BJ (cell line): ENCODE measurements around the gene CCKAR. TPM values are rescaled to one million over a fixed set of nuclear protein-coding genes. Genes with fewer than 3 reads are reported as not detected.

Experiments
- CTCF ChIA-PET: fragments of 350-600 bp; formaldehyde crosslinking; extraction: SDS; loops from one replicate; lab custom pipeline; 2021; ENCODE audit warnings: antibody characterized with exemption, inconsistent platforms; lab: Yijun Ruan, JAX
- POLR2A ChIA-PET: fragments of 300-600 bp; sonication (Branson Sonifier 250); formaldehyde crosslinking; extraction: SDS; loops from one replicate; lab custom pipeline; 2021; ENCODE audit warnings: antibody characterized with exemption; lab: Charles Lee
- DNase-seq: peaks from one replicate; pipeline ENCODE4 v3.0.0-alpha.2; 2011; ENCODE audit warnings: low read depth
- H3K27me3 ChIP-seq: 2 replicates; pipeline ENCODE4 v1.6.0; 2011; ENCODE audit warnings: low read length; ENCODE audit not compliant: control insufficient read depth, insufficient read depth
- H3K36me3 ChIP-seq: 2 replicates; pipeline ENCODE4 v1.5.1; 2011; ENCODE audit warnings: low read length; ENCODE audit not compliant: control insufficient read depth, insufficient read depth
- H3K4me3 ChIP-seq: 2 replicates; pipeline ENCODE4 v1.5.1; 2011; ENCODE audit warnings: low read depth, mild to moderate bottlenecking, control low read depth, low read length
- polyA plus RNA-seq: library from polyadenylated mRNA; depleted of rRNA; stranded (reverse); fragments of >200 nt; gene quantifications from 2 replicates; pipeline ENCODE4 v1.2.3, GENCODE V29; 2011
- TF ChIP-seq, protein P1 (sequence below): IDR thresholded peaks from 2 replicates; pipeline ENCODE4 v1.5.1; 2011; ENCODE audit warnings: low read depth, mild to moderate bottlenecking, control low read depth, inconsistent platforms, low read length, moderate library complexity; ENCODE audit not compliant: insufficient read depth

CCKAR gene
- polyA plus RNA-seq, 1 experiment, result 0.12 TPM

DNA sequence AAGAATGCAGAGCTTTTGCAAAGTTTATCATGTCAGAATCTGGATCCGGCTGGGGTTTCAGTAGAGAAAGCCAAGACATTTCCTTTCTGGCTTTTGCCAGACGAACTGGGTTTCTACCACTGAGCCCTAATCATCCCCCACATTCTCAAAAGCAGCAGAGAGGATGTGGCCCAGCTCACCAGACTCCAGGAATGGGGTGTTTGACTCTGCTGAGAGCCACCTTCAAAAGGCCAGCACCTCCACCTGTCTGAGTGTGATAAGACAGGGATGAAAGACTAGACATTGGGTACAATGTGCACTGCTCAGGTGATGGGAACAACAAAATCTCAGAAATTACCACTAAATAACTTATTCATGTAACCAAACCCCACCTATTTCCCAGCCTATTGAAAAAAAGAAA, 25.7 kb upstream of the CCKAR start:
- no peak for DNase-seq
- no peaks in the 10 kb centered on the region for H3K27me3 ChIP-seq
- POLR2A ChIA-PET, result no interaction called here
- CTCF ChIA-PET, result no interaction called here
- TF ChIP-seq, protein P1, sequence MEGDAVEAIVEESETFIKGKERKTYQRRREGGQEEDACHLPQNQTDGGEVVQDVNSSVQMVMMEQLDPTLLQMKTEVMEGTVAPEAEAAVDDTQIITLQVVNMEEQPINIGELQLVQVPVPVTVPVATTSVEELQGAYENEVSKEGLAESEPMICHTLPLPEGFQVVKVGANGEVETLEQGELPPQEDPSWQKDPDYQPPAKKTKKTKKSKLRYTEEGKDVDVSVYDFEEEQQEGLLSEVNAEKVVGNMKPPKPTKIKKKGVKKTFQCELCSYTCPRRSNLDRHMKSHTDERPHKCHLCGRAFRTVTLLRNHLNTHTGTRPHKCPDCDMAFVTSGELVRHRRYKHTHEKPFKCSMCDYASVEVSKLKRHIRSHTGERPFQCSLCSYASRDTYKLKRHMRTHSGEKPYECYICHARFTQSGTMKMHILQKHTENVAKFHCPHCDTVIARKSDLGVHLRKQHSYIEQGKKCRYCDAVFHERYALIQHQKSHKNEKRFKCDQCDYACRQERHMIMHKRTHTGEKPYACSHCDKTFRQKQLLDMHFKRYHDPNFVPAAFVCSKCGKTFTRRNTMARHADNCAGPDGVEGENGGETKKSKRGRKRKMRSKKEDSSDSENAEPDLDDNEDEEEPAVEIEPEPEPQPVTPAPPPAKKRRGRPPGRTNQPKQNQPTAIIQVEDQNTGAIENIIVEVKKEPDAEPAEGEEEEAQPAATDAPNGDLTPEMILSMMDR, result no peak
- no peak overlapping the region for H3K4me3 ChIP-seq
- no peaks in the 10 kb centered on the region for H3K36me3 ChIP-seq

DNA sequence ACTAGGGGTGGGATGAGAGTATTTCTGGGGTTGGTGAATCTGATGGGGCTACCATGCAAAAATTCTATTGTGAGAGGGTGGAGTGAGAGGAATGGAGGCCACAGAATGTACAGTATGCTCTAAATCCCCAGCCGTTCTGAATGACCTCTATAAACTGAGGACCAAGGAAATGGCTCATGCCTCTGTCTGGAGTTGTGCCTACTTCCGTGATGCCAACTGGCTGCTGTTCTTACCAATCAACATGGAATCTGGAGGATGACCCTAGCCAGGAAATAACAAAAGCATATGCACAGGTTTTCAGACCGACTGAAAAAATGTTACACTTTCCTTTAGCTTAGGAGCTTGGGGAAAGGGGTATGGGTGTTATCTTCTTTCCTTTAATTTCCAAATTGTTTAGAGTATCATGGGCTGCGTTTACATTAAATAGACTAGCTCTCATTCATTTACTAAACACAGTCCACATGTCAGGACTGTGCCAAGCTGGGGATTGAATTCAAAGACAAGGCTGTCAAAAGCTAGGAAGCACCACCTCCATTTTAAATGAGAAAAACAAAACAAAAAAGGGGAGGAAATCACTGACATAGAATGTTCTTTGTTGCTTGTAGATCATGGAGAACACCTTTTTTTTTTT, 20.2 kb upstream of the CCKAR start:
- ChIA-PET CTCF (interaction anchor here (1.0 kb wide), 1 partner anchor 14 kb away, joined by 3 read pairs; no protein-coding TSS in a partner anchor), POLR2A (interaction anchor here (0.6 kb wide), 1 partner anchor 514 kb away, joined by 3 read pairs; no protein-coding TSS in a partner anchor)
- TF ChIP-seq, protein P1, result no peak
- Histone ChIP-seq H3K4me3 (no peak overlapping the region), H3K36me3 (no peaks in the 10 kb centered on the region), H3K27me3 (no peaks in the 10 kb centered on the region)
- no peak for DNase-seq

DNA sequence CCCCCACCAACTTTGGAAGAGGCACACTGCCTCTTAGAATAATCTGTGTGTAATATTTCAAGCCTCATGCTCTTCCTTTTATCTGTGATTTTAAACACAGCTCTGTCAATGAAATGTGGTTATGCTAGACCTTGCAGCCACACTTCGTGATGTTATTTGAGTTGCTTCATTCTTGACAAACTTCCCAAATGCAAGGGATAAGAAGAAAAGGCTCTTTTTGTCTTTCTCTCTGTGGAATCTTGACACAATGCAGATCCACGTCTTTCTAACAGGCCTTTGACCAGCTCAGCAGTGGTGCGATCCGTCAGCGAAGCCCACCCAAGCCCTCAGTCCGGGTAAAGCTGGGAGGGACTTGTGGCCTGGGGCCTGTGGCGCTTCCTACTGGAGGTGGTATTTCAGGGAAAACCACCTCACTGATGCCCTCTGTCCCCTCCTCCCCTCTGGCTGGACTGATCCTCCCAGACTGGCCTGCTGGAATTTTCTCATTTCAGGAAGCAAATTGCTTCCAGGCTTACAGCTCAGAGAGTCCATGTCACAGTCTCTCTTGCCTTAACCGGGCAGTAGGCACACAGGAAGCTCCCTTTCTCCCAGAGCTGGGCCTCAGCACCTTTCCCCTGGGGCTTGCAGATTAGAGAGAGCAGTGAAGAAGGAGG, 19.5 kb upstream of the CCKAR start:
- ChIA-PET POLR2A (no interaction called here), CTCF (interaction anchor here (1.0 kb wide), 1 partner anchor 13 kb away, joined by 3 read pairs; no protein-coding TSS in a partner anchor)
- H3K4me3 ChIP-seq, result no peak overlapping the region
- DNase-seq, result no peak
- H3K36me3 ChIP-seq, result no peaks in the 10 kb centered on the region
- no peaks in the 10 kb centered on the region for H3K27me3 ChIP-seq
- TF ChIP-seq, protein P1, result no peak

DNA sequence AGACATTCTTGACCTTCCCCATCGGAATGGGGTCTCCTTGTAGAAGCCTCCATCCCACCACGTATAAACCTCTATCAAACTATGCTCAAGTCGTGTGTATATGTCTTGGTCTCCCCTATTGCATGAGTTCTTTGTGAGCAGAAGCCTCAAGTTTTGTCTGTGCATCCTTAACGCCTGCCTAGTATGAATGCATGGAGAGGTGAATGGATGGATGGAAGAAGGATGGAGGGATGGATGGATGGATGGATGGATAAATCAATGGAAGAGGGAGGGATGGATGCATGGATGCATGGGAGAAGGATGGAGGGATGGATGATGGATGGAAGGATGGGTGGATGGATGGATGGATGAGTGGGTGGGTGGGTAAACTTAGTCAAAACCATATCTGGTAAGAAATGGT, 17.0 kb upstream of the CCKAR start:
- H3K27me3 ChIP-seq, result no peaks in the 10 kb centered on the region
- H3K36me3 ChIP-seq, result no peaks in the 10 kb centered on the region
- DNase-seq, result no peak
- CTCF ChIA-PET, result no interaction called here
- TF ChIP-seq, protein P1, result no peak
- POLR2A ChIA-PET, result no interaction called here
- no peak overlapping the region for H3K4me3 ChIP-seq

DNA sequence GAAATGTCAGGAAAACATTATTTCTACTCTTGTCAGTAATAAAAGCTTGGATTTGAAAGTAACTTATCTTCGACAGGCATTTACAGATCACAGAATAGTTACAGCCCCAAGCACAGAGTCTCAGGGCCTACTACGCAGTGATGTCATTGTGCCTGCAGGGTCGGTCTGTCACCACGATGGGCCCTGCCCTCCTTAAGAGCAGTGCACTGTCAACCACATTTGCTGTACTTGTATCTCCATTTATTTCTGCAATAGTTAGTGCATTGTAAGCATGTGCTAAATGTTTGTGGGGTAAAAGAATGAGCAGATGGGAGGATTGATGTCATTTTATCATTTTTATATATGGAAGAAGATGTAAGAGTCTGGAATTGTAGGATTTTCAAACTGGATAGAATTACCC, 13.6 kb upstream of the CCKAR start:
- Histone ChIP-seq H3K4me3 (no peak overlapping the region), H3K36me3 (no peaks in the 10 kb centered on the region), H3K27me3 (no peaks in the 10 kb centered on the region)
- ChIA-PET POLR2A (no interaction called here), CTCF (interaction anchor here (0.7 to 1.3 kb wide), 3 partner anchors 10 to 17 kb away, joined by 3 read pairs; no protein-coding TSS in a partner anchor)
- TF ChIP-seq, protein P1, result no peak
- no peak for DNase-seq
